ENCODE measurements around the gene LCN6. TPM values are rescaled to one million over a fixed set of nuclear protein-coding genes. Genes with fewer than 3 reads are reported as not detected.

Gene LCN6
- total and polyA plus RNA-seq, 10 of the 15 experiments (the other 5 are each of a cell fraction or from before 2014, with no cell fraction given): not detected

GRCh38 chr9:136746155-136746490 lies 2.2 kb downstream of the LCN6 start (continued):
- no peak for TF ChIP-seq ZNF622 (IDR thresholded peaks at IDR 0.05)
- TF ChIP-seq CBFB (IDR thresholded peaks at IDR 0.05; ENCODE audit: low read depth): no peak
- no peak for TF ChIP-seq RFX5 (IDR thresholded peaks at IDR 0.05; ENCODE audit: low read depth, low read length)
- TF ChIP-seq REST (IDR thresholded peaks at IDR 0.05; ENCODE audit: low read depth, low read length): no peak
- TF ChIP-seq CUX1 (IDR thresholded peaks at IDR 0.05; ENCODE audit: insufficient replicate concordance, low read depth, low read length): no peak
- TF ChIP-seq HCFC1 (IDR thresholded peaks at IDR 0.05; ENCODE audit: low read length): no peak
- no peak for TF ChIP-seq YY1 (IDR thresholded peaks at IDR 0.05; ENCODE audit: low read depth, low read length)
- TF ChIP-seq SMC3 (IDR thresholded peaks at IDR 0.05; ENCODE audit: borderline replicate concordance, low read length): no peak
